ENCODE data around the gene USE1.
A peak's percentile ranks its signal among the peaks of the same experiment; 100 is the strongest.

USE1 gene

DNA sequence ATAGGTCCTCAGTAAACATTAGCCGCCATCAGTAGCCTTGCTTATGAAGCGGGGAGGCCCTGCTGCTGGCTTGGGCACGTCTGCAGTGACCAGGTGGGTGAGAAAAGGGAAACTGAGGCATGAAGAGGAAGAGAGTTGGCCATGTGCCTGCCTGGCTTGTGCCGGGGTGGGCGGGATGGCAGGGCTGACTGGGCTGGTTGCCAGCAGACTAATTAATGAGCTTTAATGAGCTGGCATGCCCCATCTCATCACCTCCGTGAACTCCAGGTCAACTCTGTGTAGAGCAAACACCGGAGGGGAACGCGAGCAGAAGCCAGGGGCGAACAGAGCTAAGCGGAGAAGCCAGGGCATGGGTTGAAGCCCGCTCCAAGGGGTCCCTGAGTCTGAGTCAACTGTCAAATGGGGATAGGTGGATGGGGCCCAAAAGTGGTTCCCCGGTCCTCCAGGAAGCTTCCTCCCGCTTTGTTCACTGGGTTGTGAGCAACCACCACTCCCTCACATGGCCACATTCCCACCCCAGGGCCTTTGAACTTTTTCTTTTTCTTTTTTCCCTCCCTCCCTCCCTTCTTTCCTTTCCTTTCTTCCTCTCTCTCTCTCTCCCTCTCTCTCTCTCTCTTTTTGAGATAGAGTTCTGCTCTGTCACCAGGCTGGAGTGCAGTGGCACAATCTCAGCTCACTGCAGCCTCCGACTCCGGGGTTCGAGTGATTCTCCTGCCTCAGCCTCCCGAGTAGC is 21.8 kb downstream of the USE1 start:
- no peak for DNase-seq (ENCODE audit: low spot score)
- TF ChIP-seq, protein P1, sequence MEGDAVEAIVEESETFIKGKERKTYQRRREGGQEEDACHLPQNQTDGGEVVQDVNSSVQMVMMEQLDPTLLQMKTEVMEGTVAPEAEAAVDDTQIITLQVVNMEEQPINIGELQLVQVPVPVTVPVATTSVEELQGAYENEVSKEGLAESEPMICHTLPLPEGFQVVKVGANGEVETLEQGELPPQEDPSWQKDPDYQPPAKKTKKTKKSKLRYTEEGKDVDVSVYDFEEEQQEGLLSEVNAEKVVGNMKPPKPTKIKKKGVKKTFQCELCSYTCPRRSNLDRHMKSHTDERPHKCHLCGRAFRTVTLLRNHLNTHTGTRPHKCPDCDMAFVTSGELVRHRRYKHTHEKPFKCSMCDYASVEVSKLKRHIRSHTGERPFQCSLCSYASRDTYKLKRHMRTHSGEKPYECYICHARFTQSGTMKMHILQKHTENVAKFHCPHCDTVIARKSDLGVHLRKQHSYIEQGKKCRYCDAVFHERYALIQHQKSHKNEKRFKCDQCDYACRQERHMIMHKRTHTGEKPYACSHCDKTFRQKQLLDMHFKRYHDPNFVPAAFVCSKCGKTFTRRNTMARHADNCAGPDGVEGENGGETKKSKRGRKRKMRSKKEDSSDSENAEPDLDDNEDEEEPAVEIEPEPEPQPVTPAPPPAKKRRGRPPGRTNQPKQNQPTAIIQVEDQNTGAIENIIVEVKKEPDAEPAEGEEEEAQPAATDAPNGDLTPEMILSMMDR (IDR thresholded peaks at IDR 0.05): no peak
- Histone ChIP-seq H3K4me3 (peak overlapping the region; percentile 80), H3K27ac (peak overlapping the region in 1 of 2 donors; percentile 87)

DNA sequence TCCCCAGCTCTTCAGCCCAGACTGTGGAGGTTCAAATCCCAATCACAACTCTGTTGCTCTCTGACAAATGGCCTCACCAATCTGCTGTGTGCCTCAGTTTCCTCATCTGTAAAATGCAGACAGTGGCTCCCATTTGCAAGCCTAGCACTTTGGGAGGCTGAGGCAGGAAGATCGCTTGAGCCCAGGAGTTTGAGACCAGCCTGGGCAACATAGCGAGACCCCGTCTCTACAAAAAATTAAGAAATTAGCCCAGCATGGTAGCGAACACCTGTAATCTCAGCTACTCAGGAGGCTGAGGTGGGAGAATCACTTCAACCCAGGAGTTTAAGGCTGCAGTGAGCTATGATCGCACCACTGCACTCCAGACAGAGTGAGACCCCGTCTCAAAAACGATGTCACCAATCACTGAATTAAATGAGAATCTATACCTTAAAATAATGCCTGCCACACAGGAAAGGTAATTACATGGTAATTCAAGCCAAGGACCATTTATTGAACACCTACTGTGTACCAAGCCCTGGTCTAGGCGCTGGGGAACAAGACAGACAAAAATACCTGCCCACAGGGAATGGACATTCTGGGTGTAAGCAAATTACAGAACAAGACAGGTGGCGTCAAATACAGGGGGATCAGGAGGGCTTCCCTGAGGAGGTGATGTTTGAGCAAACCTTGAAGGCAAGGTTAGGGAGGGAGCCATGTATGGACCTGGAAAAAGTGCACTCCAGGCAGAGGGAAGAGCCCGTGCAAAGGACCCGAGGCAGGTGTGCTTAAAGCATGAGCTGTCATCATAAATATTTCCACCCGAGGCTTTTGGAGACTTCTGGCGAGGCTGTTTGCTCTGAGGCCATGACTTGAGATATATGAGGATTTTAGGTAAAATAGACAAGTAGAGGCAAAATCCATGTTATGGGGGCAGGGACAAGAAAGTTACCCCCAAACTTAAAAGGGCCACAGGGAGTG is 22.9 kb downstream of the USE1 start:
- DNase-seq (ENCODE audit: low spot score): no peak
- Histone ChIP-seq H3K27ac (no peak overlapping the region), H3K4me3 (no peak overlapping the region)
- TF ChIP-seq, protein P1 (IDR thresholded peaks at IDR 0.05): no peak

DNA sequence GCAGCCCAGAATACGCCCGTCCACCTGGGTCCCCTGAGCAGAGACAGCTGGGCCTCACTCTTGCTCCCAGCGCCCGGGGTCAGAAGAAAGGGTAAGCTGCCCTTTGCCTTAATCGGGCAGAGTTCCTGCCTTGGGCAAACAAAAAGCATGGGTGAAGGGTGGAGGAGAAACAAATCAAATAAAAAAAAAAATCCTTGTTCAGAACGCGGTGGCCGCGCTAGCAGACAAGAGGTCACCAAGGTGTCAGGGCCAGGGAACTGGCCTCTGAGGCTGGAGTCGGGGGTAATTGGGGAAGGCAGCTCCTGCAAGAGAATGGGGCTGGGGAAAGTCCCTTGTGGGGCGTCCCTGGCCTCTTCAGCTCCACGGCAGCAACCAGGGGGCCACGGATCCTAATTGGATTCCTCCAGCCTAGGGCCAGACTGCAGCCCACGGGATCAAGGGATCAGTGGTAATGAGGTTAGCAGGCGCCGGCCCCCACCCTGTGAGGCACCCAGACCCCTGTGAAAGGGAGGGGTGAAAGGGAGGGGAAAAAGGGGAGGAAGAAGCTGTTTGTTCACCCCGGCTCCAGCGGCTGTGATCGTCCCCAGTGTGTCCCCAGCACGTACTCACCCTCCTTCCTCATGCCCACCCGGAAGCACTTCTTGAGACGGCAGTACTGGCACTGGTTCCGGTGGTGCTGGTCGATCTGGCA is 25.1 kb downstream of the USE1 start:
- TF ChIP-seq, protein P1 (IDR thresholded peaks at IDR 0.05): no peak
- H3K4me3 ChIP-seq: no peak overlapping the region
- no peak for DNase-seq (ENCODE audit: low spot score)
- no peak overlapping the region for H3K27ac ChIP-seq

DNA sequence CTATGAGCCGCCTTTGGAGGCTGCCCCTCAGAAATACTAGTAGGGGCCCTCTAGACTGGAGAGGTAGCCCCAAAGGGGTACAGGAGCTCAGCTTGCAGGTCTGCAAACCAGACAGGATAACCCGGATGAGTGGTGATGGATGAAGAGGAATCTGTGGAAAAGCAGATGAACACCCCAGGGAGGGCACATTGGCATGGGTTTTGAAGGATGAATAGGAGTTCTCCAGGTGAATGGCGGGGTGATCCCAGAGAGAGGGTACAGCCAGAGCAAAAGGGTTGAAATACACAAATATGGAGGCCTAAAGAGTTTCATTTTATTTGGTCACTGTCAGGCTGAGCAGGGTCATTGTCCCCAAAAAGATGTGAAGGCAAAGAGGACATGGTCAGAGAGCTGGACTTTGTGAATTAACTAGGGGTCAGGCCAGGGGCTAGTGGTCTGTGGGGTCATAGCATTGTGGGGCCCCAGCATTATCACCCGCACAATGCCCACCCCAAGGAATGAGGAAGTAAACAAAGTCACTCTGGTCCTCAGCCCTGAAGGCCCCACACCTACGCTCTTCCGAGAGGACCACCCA is 25.8 kb downstream of the USE1 start:
- peak overlapping the region in 1 of 2 donors; percentile 80 for H3K27ac ChIP-seq
- no peak overlapping the region for H3K4me3 ChIP-seq
- DNase-seq (ENCODE audit: low spot score): no peak
- TF ChIP-seq, protein P1 (IDR thresholded peaks at IDR 0.05): no peak

DNA sequence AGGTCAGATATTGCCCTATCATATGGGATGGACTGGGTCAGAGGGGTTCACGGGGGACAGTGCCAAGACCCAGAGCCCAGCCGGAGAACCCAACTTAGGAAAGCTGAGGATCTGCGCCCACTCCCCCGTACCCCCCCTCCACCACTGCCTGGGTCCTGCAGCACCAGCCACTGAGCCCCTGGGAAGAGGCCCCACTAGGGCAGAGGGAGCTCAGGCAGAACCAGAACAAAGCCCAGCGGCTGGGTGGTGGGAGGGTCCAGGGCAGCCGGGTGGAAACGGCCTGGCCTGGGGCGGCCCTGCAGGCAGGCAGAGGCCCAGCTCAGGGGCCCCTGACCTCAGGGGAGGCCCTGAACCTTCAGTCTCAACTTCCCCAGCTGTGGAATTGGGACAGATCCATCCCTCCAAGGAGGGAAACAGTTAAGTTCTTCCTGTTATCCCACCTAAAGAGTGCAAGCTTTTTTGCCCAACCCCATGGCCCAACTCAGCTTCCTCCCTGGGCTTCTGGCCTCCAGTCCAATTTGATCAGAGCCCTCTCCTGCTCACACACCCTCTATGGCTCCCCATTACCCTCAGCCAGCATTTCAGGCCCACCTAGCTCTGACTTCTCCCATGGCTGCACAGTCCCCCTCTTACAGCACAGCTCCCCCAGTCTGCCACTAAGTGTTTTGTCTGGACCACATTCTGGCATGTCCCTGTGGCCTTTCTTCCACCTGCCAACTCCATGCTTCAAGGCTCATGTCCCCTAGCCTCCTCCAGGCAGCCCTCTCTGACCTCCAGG is 27.5 kb downstream of the USE1 start:
- Histone ChIP-seq H3K27ac (peak overlapping the region; percentile 61 to 91), H3K4me3 (peak overlapping the region; percentile 6)
- TF ChIP-seq, protein P1 (IDR thresholded peaks at IDR 0.05): no peak
- DNase-seq (ENCODE audit: low spot score): no peak

DNA sequence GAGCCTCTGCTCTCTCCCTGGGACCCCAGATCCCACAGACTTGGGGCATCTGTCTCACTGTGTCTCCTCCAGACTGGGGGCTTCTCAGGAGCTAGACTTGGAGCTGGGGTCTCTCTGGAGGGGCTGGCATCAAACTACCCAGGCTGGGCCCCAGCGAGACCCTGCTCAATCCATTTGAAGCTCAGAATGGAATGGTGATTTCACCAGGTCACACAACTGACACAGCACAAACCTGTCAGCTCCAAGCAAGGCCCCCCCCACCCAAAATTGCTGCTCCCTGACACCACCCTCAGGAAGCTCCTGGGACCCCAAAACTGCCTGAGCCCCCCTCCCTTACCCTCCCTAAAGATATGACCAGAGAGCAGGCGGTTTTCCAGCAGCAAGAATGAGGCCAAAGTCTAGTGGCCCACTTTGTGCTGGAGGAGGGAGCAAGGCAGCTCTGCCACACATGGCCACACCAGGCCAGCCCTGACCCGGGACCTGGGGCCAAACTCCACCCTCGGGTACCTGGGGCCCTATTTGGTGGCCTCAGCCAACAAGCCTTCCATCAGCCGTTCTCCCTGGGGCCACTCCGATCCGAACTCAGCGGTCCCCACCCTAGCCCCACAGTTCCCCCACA is 28.2 kb downstream of the USE1 start:
- H3K4me3 ChIP-seq: peak overlapping the region; percentile 98
- TF ChIP-seq, protein P1 (IDR thresholded peaks at IDR 0.05): no peak
- peak overlapping the region; percentile 61 to 91 for H3K27ac ChIP-seq
- no peak for DNase-seq (ENCODE audit: low spot score)

Data from coronary artery (tissue), 2 donors.